Spleen (tissue), 11 donors: ENCODE data around the gene LRRTM1. TPM values are rescaled to one million over a fixed set of nuclear protein-coding genes. Genes with fewer than 3 reads are reported as not detected.
A peak's percentile ranks its signal among the peaks of the same experiment; 100 is the strongest.

ENCODE experiments used
- DNase-seq: peaks from one replicate; pipeline ENCODE4 v3.0.0-alpha.2; 2020
- H3K27ac ChIP-seq, 8 donors: fragments of 200-600 bp; sonication (generic) in 7 of 8; 1 replicate in 4 of 8; 2 replicates in 4 of 8; pipeline versions ENCODE4 v1.5.0 to v1.8.0; 2016 to 2021; ENCODE audit warnings: inconsistent platforms in 4 of 8, mild to moderate bottlenecking in 4 of 8, moderate library complexity in 1 of 8
- H3K27me3 ChIP-seq, 7 donors: fragments of 200-600 bp; sonication (generic) in 6 of 7; replicated peaks in 1 of 7; 1 replicate in 4 of 7; 2 replicates in 3 of 7; pipeline versions ENCODE4 v1.5.0 to v1.8.0; 2016 to 2021; ENCODE audit warnings: inconsistent platforms in 3 of 7, mild to moderate bottlenecking in 1 of 7
- H3K36me3 ChIP-seq, 6 donors: fragments of 200-600 bp; sonication (generic) in 5 of 6; 1 replicate in 4 of 6; 2 replicates in 2 of 6; pipeline versions ENCODE4 v1.5.0 to v1.8.0; 2016 to 2021; ENCODE audit warnings: inconsistent platforms in 2 of 6
- H3K4me1 ChIP-seq, 6 donors: fragments of 200-600 bp; sonication (generic) in 5 of 6; 1 replicate in 3 of 6; 2 replicates in 3 of 6; pipeline versions ENCODE4 v1.5.0 to v1.8.0; 2016 to 2021; ENCODE audit warnings: inconsistent platforms in 3 of 6
- H3K4me3 ChIP-seq, 8 donors: fragments of 200-600 bp; sonication (generic) in 7 of 8; 1 replicate in 4 of 8; 2 replicates in 4 of 8; pipeline versions ENCODE4 v1.5.0 to v1.8.0; 2016 to 2021; ENCODE audit warnings: inconsistent platforms in 4 of 8, mild to moderate bottlenecking in 4 of 8, moderate library complexity in 2 of 8
- H3K9me3 ChIP-seq, 8 donors: fragments of 200-600 bp; sonication (generic) in 7 of 8; 1 replicate in 4 of 8; 2 replicates in 4 of 8; pipeline versions ENCODE4 v1.5.0 to v1.8.0; 2016 to 2021; ENCODE audit warnings: inconsistent platforms in 4 of 8
- POLR2A ChIP-seq, 3 donors: fragments of 450-650 bp; IDR thresholded peaks; one replicate each; pipeline ENCODE4 v1.5.1; 2017; ENCODE audit warnings: antibody characterized with exemption in 3 of 3, mild to moderate bottlenecking in 1 of 3
- POLR2AphosphoS5 ChIP-seq, 3 donors: sonication (generic); formaldehyde crosslinking; IDR thresholded peaks; one replicate each; pipeline ENCODE4 v1.5.1; 2017; ENCODE audit warnings: antibody characterized with exemption in 3 of 3
- WGBS, 5 donors: extraction: QIAGEN DNeasy Blood & Tissue Kit in 3 of 5; methylation state at CpG; one replicate each; pipeline versions ENCODE4 v1.1.5 to v1.1.7; 2013 to 2018; 5-methylcytosine and 5-hydroxymethylcytosine counted together
- intact Hi-C: fragments of 100-400 bp; cut with DNase I; formaldehyde crosslinking; loops from one replicate; pipeline ENCODE4 v1.15.0; 2023; ENCODE audit warnings: low total_unique reads
- polyA plus RNA-seq, 3 donors: library from polyadenylated mRNA; stranded (reverse); fragments of 200-250 nt; gene quantifications; one replicate each; pipeline ENCODE4 v1.2.1, GENCODE V29; 2013
- total RNA-seq, 7 donors: library from RNA; depleted of rRNA in 3 of 7; stranded (reverse); fragments of >200 nt in 3 of 7; fragmentation: NEBNext Ultra II Directional in 4 of 7; extraction: Animal tissue kit (Norgen Biotek cat#: 25700) in 4 of 7; gene quantifications; one replicate each; pipeline versions ENCODE4 v1.1.0 to v1.2.1, GENCODE V29; 2016 to 2021
- TF ChIP-seq, protein P1 (sequence below), 11 experiments: fragments of 200-600 bp in 7 of 11; fragments of 450-650 bp in 4 of 11; sonication (generic) in 4 of 11; IDR thresholded peaks in 8 of 11; conservative IDR thresholded peaks in 3 of 11; 1 replicate in 7 of 11; 2 replicates in 4 of 11; pipeline versions ENCODE4 v1.4.0 to v1.8.0; 2016 to 2021; ENCODE audit warnings: antibody characterized with exemption in 11 of 11, inconsistent platforms in 4 of 11, mild to moderate bottlenecking in 1 of 11
- donor health status: healthy with polysubstance abuse.
- donor health status: DM: no; HTN: no; CAD: no; lungs with moderate emphysema.
- donor health status: DM: no; HTN: no; CAD: no.
- donor health status: Bipolar disorder and iron deficiency.
- donor health status: healthy.
- donor health status: DM: no; HTN: no; CAD: no.
- donor health status: DM: yes; HTN: yes; CAD: no.

LRRTM1 gene
- total and polyA plus RNA-seq, 10 donors = 0.10 TPM; not detected in 9

DNA sequence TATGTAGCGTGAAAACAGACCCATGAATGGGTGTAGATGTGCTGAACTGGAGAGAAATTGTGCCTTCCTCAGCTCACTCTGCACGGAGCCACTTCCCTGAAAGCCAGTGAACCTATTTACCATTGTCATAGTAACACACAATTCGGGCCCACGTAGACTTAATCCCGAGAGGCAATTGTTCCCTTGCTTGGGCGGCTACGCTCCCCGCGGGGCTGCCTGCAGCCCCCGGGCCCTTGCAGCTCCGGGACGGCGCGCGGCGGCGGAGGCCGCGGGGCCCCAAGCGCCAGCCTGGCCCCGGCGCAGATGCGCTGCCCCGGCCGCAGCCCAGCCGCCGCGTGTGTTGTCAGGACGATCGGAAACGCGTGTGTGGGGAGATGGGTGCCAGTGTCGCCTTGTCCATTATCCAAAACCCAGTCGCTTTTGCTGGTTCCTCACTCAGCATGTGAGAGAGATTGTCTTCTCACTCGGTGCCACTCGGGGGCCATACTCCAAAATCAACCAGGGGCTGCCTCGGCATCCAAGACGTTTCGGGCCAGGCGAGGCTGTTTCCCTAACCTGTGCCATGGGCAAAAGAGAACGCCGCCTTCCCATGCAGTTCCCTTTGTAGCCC lies 17.9 kb upstream of the LRRTM1 start:
- H3K4me3 ChIP-seq = no peak overlapping the region
- no peaks in the 10 kb centered on the region for H3K4me1 ChIP-seq
- WGBS, 5 donors = 8 to 28% (median 9%) methylated on average over 16 to 42 of the region's 42 CpGs
- no peaks in the 10 kb centered on the region for H3K9me3 ChIP-seq
- intact Hi-C loops = no loop called here
- no peak for DNase-seq
- H3K27me3 ChIP-seq = peaks cover 0 to 28% (median 10%) of the 10 kb centered on the region in 7 donors
- TF ChIP-seq POLR2AphosphoS5 (IDR thresholded peaks at IDR 0.05) = no peak
- TF ChIP-seq POLR2A (IDR thresholded peaks at IDR 0.05) = no peak
- TF ChIP-seq, protein P1, sequence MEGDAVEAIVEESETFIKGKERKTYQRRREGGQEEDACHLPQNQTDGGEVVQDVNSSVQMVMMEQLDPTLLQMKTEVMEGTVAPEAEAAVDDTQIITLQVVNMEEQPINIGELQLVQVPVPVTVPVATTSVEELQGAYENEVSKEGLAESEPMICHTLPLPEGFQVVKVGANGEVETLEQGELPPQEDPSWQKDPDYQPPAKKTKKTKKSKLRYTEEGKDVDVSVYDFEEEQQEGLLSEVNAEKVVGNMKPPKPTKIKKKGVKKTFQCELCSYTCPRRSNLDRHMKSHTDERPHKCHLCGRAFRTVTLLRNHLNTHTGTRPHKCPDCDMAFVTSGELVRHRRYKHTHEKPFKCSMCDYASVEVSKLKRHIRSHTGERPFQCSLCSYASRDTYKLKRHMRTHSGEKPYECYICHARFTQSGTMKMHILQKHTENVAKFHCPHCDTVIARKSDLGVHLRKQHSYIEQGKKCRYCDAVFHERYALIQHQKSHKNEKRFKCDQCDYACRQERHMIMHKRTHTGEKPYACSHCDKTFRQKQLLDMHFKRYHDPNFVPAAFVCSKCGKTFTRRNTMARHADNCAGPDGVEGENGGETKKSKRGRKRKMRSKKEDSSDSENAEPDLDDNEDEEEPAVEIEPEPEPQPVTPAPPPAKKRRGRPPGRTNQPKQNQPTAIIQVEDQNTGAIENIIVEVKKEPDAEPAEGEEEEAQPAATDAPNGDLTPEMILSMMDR (IDR thresholded peaks at IDR 0.05 in 8 of 11, conservative IDR thresholded peaks at IDR 0.05 in 3 of 11) = no peak
- no peak overlapping the region for H3K27ac ChIP-seq
- no peaks in the 10 kb centered on the region for H3K36me3 ChIP-seq

DNA sequence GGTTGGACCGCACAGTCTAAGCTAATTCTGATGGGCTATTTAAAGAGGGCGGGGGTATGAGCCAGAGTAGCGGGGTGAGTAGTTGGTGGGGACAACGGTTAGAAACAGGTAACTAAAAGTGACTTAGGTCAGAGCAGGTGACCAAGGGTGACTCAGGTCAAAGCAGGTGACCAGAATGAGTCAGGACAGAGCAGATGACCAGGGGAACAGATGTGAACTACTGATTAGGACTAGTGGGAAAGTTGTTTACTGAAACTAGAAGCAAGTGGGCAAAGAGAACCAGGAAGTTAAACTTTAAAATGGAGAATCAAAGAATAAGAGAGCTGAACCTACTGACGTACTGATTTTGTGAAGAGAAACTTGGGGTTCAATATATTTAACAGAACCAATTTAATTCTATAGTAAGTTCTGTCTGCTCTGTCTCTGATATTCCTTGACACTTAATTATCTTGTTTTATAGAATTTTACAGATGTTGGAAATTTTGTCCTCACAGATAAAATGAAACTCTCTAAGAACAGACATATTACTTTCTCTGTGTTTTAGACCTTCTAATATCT lies 7.8 kb upstream of the LRRTM1 start:
- Histone ChIP-seq H3K27me3 (no peaks in the 10 kb centered on the region), H3K9me3 (no peaks in the 10 kb centered on the region), H3K4me3 (no peak overlapping the region), H3K4me1 (no peaks in the 10 kb centered on the region), H3K27ac (no peak overlapping the region), H3K36me3 (no peaks in the 10 kb centered on the region)
- intact Hi-C loops = no loop called here
- TF ChIP-seq, protein P1 (IDR thresholded peaks at IDR 0.05 in 8 of 11, conservative IDR thresholded peaks at IDR 0.05 in 3 of 11) = no peak
- TF ChIP-seq POLR2A (IDR thresholded peaks at IDR 0.05) (no peak), POLR2AphosphoS5 (IDR thresholded peaks at IDR 0.05) (no peak)
- no peak for DNase-seq
- WGBS, 5 donors = 82 to 93% (median 89%) methylated on average over 5 of the region's 5 CpGs

- intact Hi-C loops = no loop called here
- H3K9me3 ChIP-seq = no peaks in the 10 kb centered on the region
- H3K27me3 ChIP-seq = no peaks in the 10 kb centered on the region
- no peaks in the 10 kb centered on the region for H3K4me1 ChIP-seq
- WGBS, 5 donors = 50 to 71% (median 58%) methylated on average over 3 of the region's 3 CpGs
- TF ChIP-seq POLR2A (IDR thresholded peaks at IDR 0.05) (no peak), POLR2AphosphoS5 (IDR thresholded peaks at IDR 0.05) (no peak)
- H3K4me3 ChIP-seq = no peak overlapping the region
- no peak for DNase-seq
- no peaks in the 10 kb centered on the region for H3K36me3 ChIP-seq
- H3K27ac ChIP-seq = no peak overlapping the region
These were observed 6.8 kb upstream of the LRRTM1 start for GRCh38 chr2:80311304-80311703.

DNA sequence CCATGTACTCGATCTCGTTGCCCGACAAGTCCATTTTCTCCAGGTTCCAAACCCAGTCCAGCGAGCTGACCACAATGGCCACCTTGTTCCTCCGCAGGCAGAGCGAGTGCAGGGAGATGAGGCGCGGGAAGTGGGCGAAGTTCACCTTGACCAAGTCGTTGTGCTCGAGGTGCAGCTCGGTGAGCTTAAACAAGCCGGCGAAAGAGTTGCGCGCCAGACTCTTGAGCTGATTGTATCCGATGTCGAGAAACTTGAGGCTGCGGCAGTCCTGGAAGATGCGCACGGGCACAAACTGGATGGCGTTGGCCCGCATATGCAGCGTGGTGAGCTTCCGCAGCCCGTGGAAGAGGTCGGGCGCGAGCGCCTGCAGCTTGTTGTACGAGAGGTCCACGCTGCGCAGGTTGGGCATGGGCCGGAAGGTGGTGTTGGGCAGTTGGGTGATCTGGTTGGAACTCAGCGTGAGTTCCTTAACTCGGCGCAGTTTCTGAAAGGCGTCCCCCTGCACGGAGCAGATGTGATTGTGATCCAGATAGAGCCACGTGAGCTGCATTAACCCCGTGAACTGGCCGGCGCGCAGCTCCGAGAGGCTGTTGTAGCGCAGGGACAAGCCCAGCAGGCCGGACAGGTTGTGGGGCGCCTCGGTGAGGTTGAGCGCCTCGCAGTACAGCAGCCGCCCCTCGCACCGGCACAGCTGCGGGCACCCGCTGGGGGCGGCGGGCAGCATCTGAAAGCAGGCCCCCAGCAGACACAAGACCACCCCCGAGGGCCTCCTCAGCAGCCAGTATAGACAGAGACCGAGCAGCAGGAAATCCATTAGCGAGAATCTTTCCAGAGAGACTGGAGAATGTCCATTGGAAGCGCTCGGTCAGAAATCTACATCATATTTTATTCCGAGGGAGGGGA lies 1.3 kb downstream of the LRRTM1 start:
- H3K4me3 ChIP-seq = peak overlapping the region in 1 of 8 donors; percentile 17
- H3K4me1 ChIP-seq = peaks cover 0 to 21% (median 2%) of the 10 kb centered on the region in 6 donors
- no peak for TF ChIP-seq POLR2AphosphoS5 (IDR thresholded peaks at IDR 0.05)
- no peak for TF ChIP-seq POLR2A (IDR thresholded peaks at IDR 0.05)
- TF ChIP-seq, protein P1 (IDR thresholded peaks at IDR 0.05 in 8 of 11, conservative IDR thresholded peaks at IDR 0.05 in 3 of 11) = no peak
- intact Hi-C loops = no loop called here
- peaks cover 0 to 5% (median 0%) of the 10 kb centered on the region in 8 donors for H3K9me3 ChIP-seq
- peaks cover 4 to 61% (median 26%) of the 10 kb centered on the region in 7 donors for H3K27me3 ChIP-seq
- 3 to 9% (median 5%) methylated on average over 49 to 64 of the region's 64 CpGs for WGBS, 5 donors
- peak; percentile 71 for DNase-seq
- H3K27ac ChIP-seq = no peak overlapping the region
- H3K36me3 ChIP-seq = no peaks in the 10 kb centered on the region
